NB4 (cell line): ENCODE data around the gene LYSMD2.
A peak's percentile ranks its signal among the peaks of the same experiment; 100 is the strongest.

Source experiments
- DNase-seq: peaks from one replicate; pipeline ENCODE4 v3.0.0; 2010; ENCODE audit warnings: low read depth
- H3K4me3 ChIP-seq: one replicate; pipeline ENCODE4 v1.5.1; 2011; ENCODE audit warnings: mild to moderate bottlenecking, low read depth, low read length, moderate library complexity
- CTCF ChIP-seq: IDR thresholded peaks from one replicate; pipeline ENCODE4 v1.5.1; 2012; ENCODE audit warnings: low read depth, low read length
- MAX ChIP-seq: IDR thresholded peaks from 2 replicates; pipeline ENCODE4 v1.6.1; 2011; ENCODE audit warnings: low read depth, low read length
- MYC ChIP-seq: IDR thresholded peaks from 2 replicates; pipeline ENCODE4 v1.6.1; 2011; ENCODE audit warnings: low read depth, low read length
- POLR2A ChIP-seq: IDR thresholded peaks from 2 replicates; pipeline ENCODE4 v1.6.1; 2011; ENCODE audit warnings: mild to moderate bottlenecking; ENCODE audit not compliant: insufficient read length; ENCODE audit errors: extremely low read depth

LYSMD2 gene

GRCh38 chr15:51688863-51689262 lies 48.6 kb downstream of the LYSMD2 start:
- TF ChIP-seq POLR2A (no peak), CTCF (no peak), MAX (no peak), MYC (no peak)
- no peak overlapping the region for H3K4me3 ChIP-seq
- no peak for DNase-seq

GRCh38 chr15:51687565-51687964 lies 49.9 kb downstream of the LYSMD2 start:
- DNase-seq: no peak
- no peak overlapping the region for H3K4me3 ChIP-seq
- no peak for TF ChIP-seq CTCF
- TF ChIP-seq MYC: no peak
- no peak for TF ChIP-seq POLR2A
- no peak for TF ChIP-seq MAX

GRCh38 chr15:51681303-51681963 lies 56.0 kb downstream of the LYSMD2 start, which contains the start of gene SCG3:
Gene SCG3 (plus strand): TSS chr15:51681503. CDS start chr15:51681756, 253 bp downstream.
- DNase-seq: peak; percentile 88
- peak within 1 kb of the TSS; percentile 17 for H3K4me3 ChIP-seq
- TF ChIP-seq POLR2A (no peak), MAX (peak; percentile 48; the same call in 1 of the 2 replicates), CTCF (no peak), MYC (peak; percentile 43; the same call in 1 of the 2 replicates)

GRCh38 chr15:51680321-51680720 lies 57.1 kb downstream of the LYSMD2 start:
- no peak for DNase-seq

GRCh38 chr15:51678096-51678495 lies 59.4 kb downstream of the LYSMD2 start:
- TF ChIP-seq POLR2A (no peak), MAX (no peak), MYC (no peak), CTCF (no peak)
- H3K4me3 ChIP-seq: no peak overlapping the region
- no peak for DNase-seq

More at GRCh38 chr15:51680321-51680720, 57.1 kb downstream of the LYSMD2 start:
- no peak overlapping the region for H3K4me3 ChIP-seq
- no peak for TF ChIP-seq MYC
- no peak for TF ChIP-seq CTCF
- TF ChIP-seq POLR2A: no peak

- no peak for TF ChIP-seq MAX
- TF ChIP-seq CTCF: no peak
- no peak for TF ChIP-seq POLR2A
- TF ChIP-seq MYC: no peak
- DNase-seq: no peak
- H3K4me3 ChIP-seq: no peak overlapping the region
These were observed 60.0 kb downstream of the LYSMD2 start for GRCh38 chr15:51677452-51677851.
